ENCODE results near the gene ALPP. TPM values are rescaled to one million over a fixed set of nuclear protein-coding genes. Genes with fewer than 3 reads are reported as not detected.

Gene ALPP
- total RNA-seq, 1 experiment from 2014 or later = 0.20 TPM

- Mint-ChIP-seq H3K4me1 (no peaks in the 10 kb centered on the region), H3K36me3 (no peaks in the 10 kb centered on the region), H3K27ac (no peak overlapping the region), H3K4me3 (no peak overlapping the region), H3K9me3 (no peaks in the 10 kb centered on the region), H3K27me3 (ENCODE audit: low read depth) (peaks cover 7% of the 10 kb centered on the region)
- no peak for TF ChIP-seq ZBTB43 (CRISPR knock-in tag; IDR thresholded peaks at IDR 0.05)
- TF ChIP-seq ERG (CRISPR knock-in tag; IDR thresholded peaks at IDR 0.05) = no peak
- 0 out of 2 replicates have a peak, but pooled peaks have one; percentile 45 for TF ChIP-seq EMX1 (CRISPR knock-in tag; IDR thresholded peaks at IDR 0.05)
- TF ChIP-seq ZNF317 (CRISPR knock-in tag; IDR thresholded peaks at IDR 0.05; ENCODE audit: borderline replicate concordance, low read depth) = no peak
- TF ChIP-seq TCF7 (CRISPR knock-in tag; IDR thresholded peaks at IDR 0.05; ENCODE audit: low read depth) = no peak
- POLR2A ChIA-PET = no interaction called here
- ATAC-seq (no peak), DNase-seq (ENCODE audit: low spot score) (no peak)
- CTCF ChIA-PET = no interaction called here
Observed at GRCh38 chr2:232411901-232412629, 33.5 kb downstream of the ALPP start.

- Mint-ChIP-seq H3K9me3 (no peaks in the 10 kb centered on the region), H3K4me3 (no peak overlapping the region), H3K36me3 (peaks cover under 1% of the 10 kb centered on the region; the same call in 1 of the 2 replicates), H3K27me3 (ENCODE audit: low read depth) (peaks cover 17% of the 10 kb centered on the region), H3K27ac (no peak overlapping the region), H3K4me1 (no peaks in the 10 kb centered on the region; the same call in 1 of the 2 replicates)
- DNase-seq (ENCODE audit: low spot score) (no peak), ATAC-seq (no peak)
- POLR2A ChIA-PET = interaction anchor here (0.6 kb wide), 1 partner anchor 20 kb away, joined by 4 read pairs; no protein-coding TSS in a partner anchor
- CTCF ChIA-PET = interaction anchor here (1.0 to 1.4 kb wide), 2 partner anchors 24 to 513 kb away, joined by 3 read pairs; no protein-coding TSS in a partner anchor
- no peak for TF ChIP-seq E2F5 (CRISPR knock-in tag; IDR thresholded peaks at IDR 0.05)
- no peak for TF ChIP-seq CTCF (IDR thresholded peaks at IDR 0.05)
- TF ChIP-seq NR3C1 (CRISPR knock-in tag; conservative IDR thresholded peaks at IDR 0.05; ENCODE audit: low read depth) = no peak
- TF ChIP-seq AFF4 (CRISPR knock-in tag; IDR thresholded peaks at IDR 0.05; ENCODE audit: borderline replicate concordance) = no peak
- TF ChIP-seq ESRRA (CRISPR knock-in tag; IDR thresholded peaks at IDR 0.05; ENCODE audit: borderline replicate concordance) = no peak
- TF ChIP-seq SMAD4 (CRISPR knock-in tag; IDR thresholded peaks at IDR 0.05) = no peak
- TF ChIP-seq ZNF512 (CRISPR knock-in tag; IDR thresholded peaks at IDR 0.05; ENCODE audit: borderline replicate concordance) = no peak
- TF ChIP-seq SP1 (CRISPR knock-in tag; conservative IDR thresholded peaks at IDR 0.05) = no peak
- TF ChIP-seq ZBTB43 (CRISPR knock-in tag; IDR thresholded peaks at IDR 0.05) = no peak
- no peak for TF ChIP-seq JAZF1 (CRISPR knock-in tag; IDR thresholded peaks at IDR 0.05)
- no peak for TF ChIP-seq FOXK1 (CRISPR knock-in tag; IDR thresholded peaks at IDR 0.05)
- no peak for TF ChIP-seq HMGXB4 (CRISPR knock-in tag; IDR thresholded peaks at IDR 0.05)
- TF ChIP-seq JUN (CRISPR knock-in tag; IDR thresholded peaks at IDR 0.05) = no peak
- TF ChIP-seq SOX15 (CRISPR knock-in tag; IDR thresholded peaks at IDR 0.05) = no peak
- no peak for TF ChIP-seq NFATC4 (CRISPR knock-in tag; IDR thresholded peaks at IDR 0.05)
- TF ChIP-seq FOXJ3 (CRISPR knock-in tag; IDR thresholded peaks at IDR 0.05; ENCODE audit: borderline replicate concordance) = no peak
Observed at GRCh38 chr2:232412986-232413385, 34.4 kb downstream of the ALPP start.
